Neural cell (in vitro differentiated cells): Measurements from ENCODE around the gene SAV1. TPM values are rescaled to one million over a fixed set of nuclear protein-coding genes. Genes with fewer than 3 reads are reported as not detected.

Experiments
- H2AFZ ChIP-seq: fragments of 200-600, 300-800 bp; sonication (generic), shearing (Covaris generic); 2 replicates; pipeline ENCODE4 v1.6.0; 2014; ENCODE audit warnings: low read depth, mild to moderate bottlenecking, antibody characterized with exemption, low read length, moderate library complexity
- H3F3A ChIP-seq: fragments of 200-600 bp; shearing (Covaris generic); 2 replicates; pipeline ENCODE4 v1.6.1; 2016; ENCODE audit warnings: mild to moderate bottlenecking, moderate library complexity, mixed read lengths, antibody characterized with exemption, low read length; ENCODE audit not compliant: insufficient read depth, poor library complexity, severe bottlenecking
- H3K27ac ChIP-seq: fragments of 200-600, 300-800 bp; sonication (generic), shearing (Covaris generic); 2 replicates; pipeline ENCODE4 v1.5.1; 2014; ENCODE audit warnings: mild to moderate bottlenecking, low read length, moderate library complexity
- H3K27me3 ChIP-seq: fragments of 300-800, 200-600 bp; sonication (generic), shearing (Covaris generic); 2 replicates; pipeline ENCODE4 v1.6.0; 2014; ENCODE audit warnings: mild to moderate bottlenecking, low read depth, low read length, moderate library complexity; ENCODE audit not compliant: insufficient read depth
- H3K36me3 ChIP-seq: fragments of 300-800, 200-600 bp; sonication (generic), shearing (Covaris generic); 2 replicates; pipeline ENCODE4 v1.5.1; 2014; ENCODE audit warnings: mild to moderate bottlenecking, antibody characterized with exemption, low read length, moderate library complexity; ENCODE audit not compliant: insufficient read depth
- H3K4me2 ChIP-seq: fragments of 300-800, 200-600 bp; sonication (generic), shearing (Covaris generic); 2 replicates; pipeline ENCODE4 v1.6.0; 2014; ENCODE audit warnings: mild to moderate bottlenecking, low read length
- H3K4me3 ChIP-seq: fragments of 300-800, 200-600 bp; sonication (generic), shearing (Covaris generic); 2 replicates; pipeline ENCODE4 v1.5.1; 2014; ENCODE audit warnings: mild to moderate bottlenecking, low read length, moderate library complexity
- H3K79me2 ChIP-seq: fragments of 200-600 bp; shearing (Covaris generic); replicated peaks from 2 replicates; pipeline ENCODE4 v1.6.0; 2014; ENCODE audit warnings: mild to moderate bottlenecking, low read length, moderate library complexity; ENCODE audit not compliant: insufficient read depth
- H3K9ac ChIP-seq: fragments of 300-800, 200-600 bp; sonication (generic), shearing (Covaris generic); 2 replicates; pipeline ENCODE4 v1.6.1; 2016; ENCODE audit warnings: mild to moderate bottlenecking, low read length, mixed read lengths
- H3K9me2 ChIP-seq: fragments of 200-600 bp; shearing (Covaris generic); 2 replicates; pipeline ENCODE4 v1.6.1; 2016; ENCODE audit warnings: mild to moderate bottlenecking, low read length, mixed read lengths; ENCODE audit not compliant: insufficient read depth
- H3K9me3 ChIP-seq: fragments of 200-600, 300-800 bp; sonication (generic), shearing (Covaris generic); 2 replicates; pipeline ENCODE4 v1.6.1; 2016; ENCODE audit warnings: mild to moderate bottlenecking, mixed run types, low read length, moderate library complexity, mixed read lengths
- H4K20me1 ChIP-seq: fragments of 200-600 bp; shearing (Covaris generic); 2 replicates; pipeline ENCODE4 v1.6.1; 2016; ENCODE audit warnings: mild to moderate bottlenecking, mixed run types; ENCODE audit not compliant: insufficient read depth
- CTCF ChIP-seq: fragments of 450-650 bp; IDR thresholded peaks from 2 replicates; pipeline ENCODE4 v1.5.1; 2014; ENCODE audit warnings: antibody characterized with exemption, mild to moderate bottlenecking, moderate library complexity; ENCODE audit not compliant: poor library complexity, severe bottlenecking
- EP300 ChIP-seq: fragments of 450-650 bp; conservative IDR thresholded peaks from 2 replicates; pipeline ENCODE4 v1.6.1; 2014; ENCODE audit warnings: antibody characterized with exemption, mild to moderate bottlenecking, moderate library complexity; ENCODE audit not compliant: poor library complexity, severe bottlenecking
- EZH2 ChIP-seq: fragments of 200-600, 300-800 bp; shearing (Covaris generic), sonication (generic); IDR thresholded peaks from 2 replicates; pipeline ENCODE4 v1.6.1; 2014; ENCODE audit warnings: antibody characterized with exemption, low read length, borderline replicate concordance, mild to moderate bottlenecking; ENCODE audit not compliant: insufficient read depth, poor library complexity, severe bottlenecking
- MXI1 ChIP-seq: fragments of 450-650 bp; conservative IDR thresholded peaks from 2 replicates; pipeline ENCODE4 v1.6.1; 2014; ENCODE audit warnings: antibody characterized with exemption, mild to moderate bottlenecking; ENCODE audit not compliant: poor library complexity, severe bottlenecking
- POLR2AphosphoS5 ChIP-seq: IDR thresholded peaks from 2 replicates; pipeline ENCODE4 v1.6.1; 2012
- RAD21 ChIP-seq: fragments of 450-650 bp; conservative IDR thresholded peaks from 2 replicates; pipeline ENCODE4 v1.6.1; 2014; ENCODE audit warnings: antibody characterized with exemption, mild to moderate bottlenecking, moderate library complexity
- REST ChIP-seq: IDR thresholded peaks from 2 replicates; pipeline ENCODE4 v1.6.1; 2012; ENCODE audit warnings: borderline replicate concordance
- SMC3 ChIP-seq: fragments of 450-650 bp; conservative IDR thresholded peaks from 2 replicates; pipeline ENCODE4 v1.6.1; 2014; ENCODE audit warnings: antibody characterized with exemption, mild to moderate bottlenecking, moderate library complexity; ENCODE audit not compliant: poor library complexity
- TAF1 ChIP-seq: IDR thresholded peaks from 2 replicates; pipeline ENCODE4 v1.6.1; 2012; ENCODE audit warnings: low read depth
- polyA plus RNA-seq: library from polyadenylated mRNA; depleted of rRNA; stranded (reverse); fragments of >200 nt; gene quantifications from 2 replicates; pipeline ENCODE4 v1.2.3, GENCODE V29; 2014

SAV1 gene
- polyA plus RNA-seq, 1 donor from 2014 or later, result 4.9 TPM

GRCh38 chr14:50670196-50670865 is 2.2 kb upstream of the SAV1 start:
- no peaks in the 10 kb centered on the region for H4K20me1 ChIP-seq
- no peak overlapping the region for H3K27ac ChIP-seq
- no peaks in the 10 kb centered on the region for H3K9me3 ChIP-seq
- H3K27me3 ChIP-seq, result no peaks in the 10 kb centered on the region
- peaks cover 19% of the 10 kb centered on the region for H3K79me2 ChIP-seq
- H2AFZ ChIP-seq, result no peak overlapping the region
- no peaks in the 10 kb centered on the region for H3F3A ChIP-seq
- H3K36me3 ChIP-seq, result no peaks in the 10 kb centered on the region
- TF ChIP-seq REST (no peak), EZH2 (no peak), EP300 (no peak), RAD21 (no peak), MXI1 (no peak), POLR2AphosphoS5 (no peak), CTCF (no peak), SMC3 (no peak), TAF1 (no peak)
- H3K9me2 ChIP-seq, result no peaks in the 10 kb centered on the region
- H3K4me2 ChIP-seq, result no peak overlapping the region
- H3K4me3 ChIP-seq, result no peak overlapping the region
- H3K9ac ChIP-seq, result no peak overlapping the region

- Histone ChIP-seq H4K20me1 (no peaks in the 10 kb centered on the region), H3K79me2 (peaks cover 19% of the 10 kb centered on the region), H3K27ac (no peak overlapping the region), H3K27me3 (no peaks in the 10 kb centered on the region), H3K4me3 (no peak overlapping the region), H3F3A (no peaks in the 10 kb centered on the region), H3K9me2 (no peaks in the 10 kb centered on the region), H3K4me2 (no peak overlapping the region), H3K9ac (no peak overlapping the region), H3K36me3 (no peaks in the 10 kb centered on the region), H3K9me3 (no peaks in the 10 kb centered on the region), H2AFZ (no peak overlapping the region)
- TF ChIP-seq TAF1, result no peak
- no peak for TF ChIP-seq REST
- TF ChIP-seq EP300, result no peak
- TF ChIP-seq MXI1, result no peak
- no peak for TF ChIP-seq SMC3
- TF ChIP-seq CTCF, result no peak
- no peak for TF ChIP-seq EZH2
- TF ChIP-seq RAD21, result no peak
- no peak for TF ChIP-seq POLR2AphosphoS5
These were observed 1.4 kb upstream of the SAV1 start for GRCh38 chr14:50669441-50669986.
